Endothelial cell of umbilical vein (primary cell): Measurements from ENCODE around the gene ARHGEF7. TPM values are rescaled to one million over a fixed set of nuclear protein-coding genes. Genes with fewer than 3 reads are reported as not detected.

Experiments used
- BruUV-seq: library from RNA; stranded (reverse); fragments of 400-500 nt; replicated peaks from 2 replicates; lab custom pipeline; 2021; lab: Mats Ljungman, UMichigan
- CTCF ChIA-PET: fragments of 300-600, 350-600 bp; sonication (Branson Sonifier 250); formaldehyde crosslinking; loops from one replicate; lab custom pipeline; 2021; ENCODE audit warnings: antibody characterized with exemption, inconsistent platforms; lab: Charles Lee
- POLR2A ChIA-PET: fragments of 300-600, 350-600 bp; sonication (Branson Sonifier 250); formaldehyde crosslinking; loops from one replicate; lab custom pipeline; 2021; ENCODE audit warnings: antibody characterized with exemption, inconsistent platforms; lab: Charles Lee
- DNase-seq: peaks from one replicate; pipeline ENCODE4 v3.0.0-alpha.2; 2011; ENCODE audit warnings: low read depth, low spot score
- FAIRE-seq: peaks from 2 replicates; lab custom pipeline; 2011; peaks lifted over from hg19 to GRCh38; lab: Jason Lieb, UNC
- H2AFZ ChIP-seq: 2 replicates; pipeline ENCODE4 v1.6.0; 2012; ENCODE audit warnings: low read depth, low read length, control low read depth, inconsistent platforms
- H3K27ac ChIP-seq: 2 replicates; pipeline ENCODE4 v1.5.1; 2011; ENCODE audit warnings: low read depth, mild to moderate bottlenecking, control low read depth, low read length, moderate library complexity; ENCODE audit not compliant: insufficient read depth
- H3K27me3 ChIP-seq, 2 experiments: 2 replicates each; pipeline versions ENCODE4 v1.6.0 to v1.6.1; 2011; ENCODE audit warnings: low read length in 2 of 2, mixed read lengths in 1 of 2; ENCODE audit not compliant: control insufficient read depth in 2 of 2, insufficient read depth in 2 of 2
- H3K36me3 ChIP-seq, 2 experiments: 2 replicates in 1 of 2; 3 replicates in 1 of 2; pipeline ENCODE4 v1.5.1; 2011; ENCODE audit warnings: low read length in 2 of 2, mild to moderate bottlenecking in 1 of 2, moderate library complexity in 1 of 2; ENCODE audit not compliant: control insufficient read depth in 2 of 2, insufficient read depth in 2 of 2; ENCODE audit errors: extremely low read depth in 1 of 2
- H3K4me1 ChIP-seq: 3 replicates; pipeline ENCODE4 v1.5.1; 2011; ENCODE audit warnings: mild to moderate bottlenecking, low read length; ENCODE audit not compliant: control insufficient read depth, insufficient read depth; ENCODE audit errors: extremely low read depth
- H3K4me2 ChIP-seq: 2 replicates; pipeline ENCODE4 v1.6.1; 2011; ENCODE audit warnings: low read length, control low read depth, mixed read lengths; ENCODE audit not compliant: insufficient read depth
- H3K4me3 ChIP-seq, 3 experiments: fragments of 200-600 bp in 1 of 3; sonication (generic), shearing (Covaris generic) in 1 of 3; replicated peaks in 1 of 3; 2 replicates each; pipeline ENCODE4 v1.5.1; 2011 to 2016; ENCODE audit warnings: control low read depth in 3 of 3, low read length in 3 of 3, mild to moderate bottlenecking in 2 of 3, inconsistent platforms in 1 of 3, low read depth in 1 of 3, moderate library complexity in 1 of 3; ENCODE audit not compliant: insufficient read depth in 1 of 3
- H3K79me2 ChIP-seq: 2 replicates; pipeline ENCODE4 v1.6.0; 2012; ENCODE audit warnings: low read length, inconsistent platforms; ENCODE audit not compliant: control insufficient read depth, insufficient read depth
- H3K9ac ChIP-seq: replicated peaks from 2 replicates; pipeline ENCODE3; 2011; ENCODE audit warnings: low read length, control low read depth; ENCODE audit not compliant: insufficient read depth; ENCODE audit errors: extremely low read depth
- H3K9me1 ChIP-seq: replicated peaks from 3 replicates; pipeline ENCODE4 v1.6.0; 2011; ENCODE audit warnings: mild to moderate bottlenecking, low read length; ENCODE audit not compliant: control insufficient read depth, insufficient read depth; ENCODE audit errors: extremely low read depth
- H3K9me3 ChIP-seq: replicated peaks from 2 replicates; pipeline ENCODE4 v1.5.1; 2012; ENCODE audit warnings: low read length, inconsistent platforms; ENCODE audit not compliant: control insufficient read depth, insufficient read depth
- H4K20me1 ChIP-seq: replicated peaks from 2 replicates; pipeline ENCODE3; 2011; ENCODE audit warnings: mild to moderate bottlenecking, low read length; ENCODE audit not compliant: control insufficient read depth, insufficient read depth; ENCODE audit errors: extremely low read depth
- CTCF ChIP-seq, 2 donors: IDR thresholded peaks; 1 replicate in 1 of 2; 2 replicates in 1 of 2; pipeline ENCODE4 v1.5.1; 2011; ENCODE audit warnings: low read length in 2 of 2, mild to moderate bottlenecking in 2 of 2, moderate library complexity in 2 of 2, control low read depth in 1 of 2, inconsistent platforms in 1 of 2, low read depth in 1 of 2; ENCODE audit not compliant: insufficient read depth in 1 of 2; ENCODE audit errors: extremely low read depth in 1 of 2
- EZH2 ChIP-seq: IDR thresholded peaks from 2 replicates; pipeline ENCODE4 v1.6.1; 2012; ENCODE audit warnings: borderline replicate concordance, low read depth, mild to moderate bottlenecking, moderate library complexity, low read length, inconsistent platforms; ENCODE audit not compliant: severe bottlenecking
- FOS ChIP-seq: IDR thresholded peaks from 2 replicates; pipeline ENCODE4 v1.6.1; 2011; ENCODE audit warnings: mild to moderate bottlenecking, low read length, moderate library complexity, borderline replicate concordance; ENCODE audit not compliant: insufficient read depth
- GATA2 ChIP-seq: IDR thresholded peaks from 2 replicates; pipeline ENCODE4 v1.7.0; 2011; ENCODE audit warnings: low read depth, mild to moderate bottlenecking, moderate library complexity, mixed read lengths, low read length; ENCODE audit not compliant: insufficient read length, insufficient read depth
- JUN ChIP-seq: IDR thresholded peaks from 2 replicates; pipeline ENCODE4 v1.6.1; 2011; ENCODE audit warnings: borderline replicate concordance, low read depth; ENCODE audit not compliant: insufficient read length, insufficient read depth
- MAX ChIP-seq: IDR thresholded peaks from 2 replicates; pipeline ENCODE4 v1.6.1; 2011; ENCODE audit not compliant: insufficient read depth, insufficient read length
- MYC ChIP-seq: IDR thresholded peaks from one replicate; pipeline ENCODE4 v1.6.1; 2011; ENCODE audit warnings: mild to moderate bottlenecking, low read depth, low read length
- POLR2A ChIP-seq: IDR thresholded peaks from 2 replicates; pipeline ENCODE4 v1.6.1; 2012; ENCODE audit warnings: low read depth, mild to moderate bottlenecking, control low read depth, low read length
- POLR2AphosphoS5 ChIP-seq: IDR thresholded peaks from 2 replicates; pipeline ENCODE4 v1.6.1; 2012; ENCODE audit warnings: low read depth, mild to moderate bottlenecking, control low read depth, low read length, moderate library complexity; ENCODE audit not compliant: insufficient read depth
- dilution Hi-C: fragments of 300-500 bp; cut with MboI; formaldehyde crosslinking; loops from one replicate; pipeline ENCODE4 v1.15.0; 2019; ENCODE audit warnings: low sequenced_read_pairs; ENCODE audit not compliant: extremely low pct_ligation_motif_present
- intact Hi-C: fragments of 100-400 bp; cut with micrococcal nuclease; formaldehyde crosslinking; loops from one replicate; pipeline ENCODE4 v1.10.0; 2022
- polyA plus RNA-seq, 4 experiments: library from polyadenylated mRNA; depleted of rRNA in 3 of 4; stranded (reverse) in 3 of 4; unstranded in 1 of 4; fragments of >200 nt; gene quantifications; 2 replicates each; pipeline versions ENCODE4 v1.2.1 to v1.2.3, GENCODE V29; 2011 to 2012; ENCODE audit warnings: missing spikeins in 1 of 4
- total RNA-seq: library from RNA; stranded (reverse); gene quantifications from 2 replicates; pipeline ENCODE4 v1.2.3, GENCODE V29; 2021

The ARHGEF7 gene
- total and polyA plus RNA-seq, 2 donors (not counting 3 experiments of a cell fraction or from before 2014, with no cell fraction given) = 94.9 to 155 TPM

- H3K27ac ChIP-seq = no peak overlapping the region
- H3K4me3 ChIP-seq = no peak overlapping the region
- peaks cover 7 to 46% of the 10 kb centered on the region in 2 experiments for H3K36me3 ChIP-seq
- no peaks in the 10 kb centered on the region for H3K79me2 ChIP-seq
- no peak for DNase-seq
- H4K20me1 ChIP-seq = no peaks in the 10 kb centered on the region
- H3K9me1 ChIP-seq = no peaks in the 10 kb centered on the region
- intact Hi-C loops = no loop called here
- no peaks in the 10 kb centered on the region for H3K27me3 ChIP-seq
- H2AFZ ChIP-seq = no peak overlapping the region
- CTCF ChIA-PET = no interaction called here
- dilution Hi-C loops = no loop called here
- no peaks in the 10 kb centered on the region for H3K9me3 ChIP-seq
- TF ChIP-seq EZH2 = no peak
- TF ChIP-seq GATA2 = no peak
- TF ChIP-seq MAX = no peak
- TF ChIP-seq FOS = no peak
- no peak for TF ChIP-seq POLR2AphosphoS5
- TF ChIP-seq POLR2A = no peak
- no peak for TF ChIP-seq JUN
- TF ChIP-seq MYC = no peak
- no peak for TF ChIP-seq CTCF (IDR thresholded peaks at IDR 0.05; ENCODE audit: extremely low read depth in 1 of 2, insufficient read depth in 1 of 2, low read depth in 1 of 2, low read length in 2 of 2)
- POLR2A ChIA-PET = no interaction called here
- no peak for FAIRE-seq
- no TSS peak for BruUV-seq
- no peaks in the 10 kb centered on the region for H3K4me1 ChIP-seq
- H3K4me2 ChIP-seq = no peak overlapping the region
- H3K9ac ChIP-seq = no peak overlapping the region
These were observed 181.3 kb downstream of the ARHGEF7 start for GRCh38 chr13:111296417-111296816.
